Transverse colon (tissue), 4 donors: ENCODE measurements around the gene TNFSF11.

Experiments
- CTCF ChIP-seq, 5 experiments: fragments of 200-600 bp in 3 of 5; fragments of 450-650 bp in 2 of 5; sonication (generic) in 3 of 5; IDR thresholded peaks; 1 replicate in 2 of 5; 2 replicates in 3 of 5; pipeline ENCODE4 v1.5.1; 2016 to 2017; ENCODE audit warnings: antibody characterized with exemption in 5 of 5, inconsistent platforms in 3 of 5, mild to moderate bottlenecking in 2 of 5, moderate library complexity in 1 of 5
- EP300 ChIP-seq: sonication (generic); formaldehyde crosslinking; IDR thresholded peaks from one replicate; pipeline ENCODE4 v1.6.1; 2017; ENCODE audit warnings: antibody characterized with exemption, low read depth
- POLR2A ChIP-seq: fragments of 450-650 bp; IDR thresholded peaks from one replicate; pipeline ENCODE4 v1.6.1; 2016; ENCODE audit warnings: antibody characterized with exemption, mild to moderate bottlenecking, moderate library complexity
- POLR2AphosphoS5 ChIP-seq, 3 donors: sonication (generic); formaldehyde crosslinking; IDR thresholded peaks; one replicate each; pipeline ENCODE4 v1.6.1; 2016; ENCODE audit warnings: antibody characterized with exemption in 3 of 3

GRCh38 chr13:42614436-42615035, 40.6 kb downstream of the TNFSF11 start:
- TF ChIP-seq POLR2A = no peak
- no peak for TF ChIP-seq POLR2AphosphoS5 (IDR thresholded peaks at IDR 0.05)
- TF ChIP-seq CTCF (IDR thresholded peaks at IDR 0.05) = no peak
- no peak for TF ChIP-seq EP300
